Esophagus (tissue), 2 donors: ENCODE results near the gene ZNF423. TPM values are rescaled to one million over a fixed set of nuclear protein-coding genes. Genes with fewer than 3 reads are reported as not detected.

ENCODE experiments used
- H3K27ac ChIP-seq, 2 donors: one replicate each; pipeline ENCODE4 v1.5.1; 2013; ENCODE audit warnings: low read depth in 2 of 2, mild to moderate bottlenecking in 2 of 2, inconsistent platforms in 1 of 2, low read length in 1 of 2, moderate library complexity in 1 of 2
- H3K27me3 ChIP-seq, 2 donors: one replicate each; pipeline ENCODE4 v1.6.1; 2013; ENCODE audit warnings: low read length in 2 of 2, control low read depth in 1 of 2, mild to moderate bottlenecking in 1 of 2; ENCODE audit not compliant: insufficient read depth in 2 of 2, control insufficient read depth in 1 of 2
- H3K36me3 ChIP-seq, 2 donors: one replicate each; pipeline ENCODE4 v1.6.1; 2013; ENCODE audit warnings: low read length in 1 of 2; ENCODE audit not compliant: control insufficient read depth in 2 of 2, insufficient read depth in 2 of 2
- H3K4me1 ChIP-seq, 2 donors: one replicate each; pipeline ENCODE4 v1.6.1; 2013; ENCODE audit warnings: low read length in 1 of 2; ENCODE audit not compliant: control insufficient read depth in 2 of 2, insufficient read depth in 2 of 2
- H3K4me3 ChIP-seq, 2 donors: one replicate each; pipeline ENCODE4 v1.5.1; 2013; ENCODE audit warnings: low read length in 2 of 2, mild to moderate bottlenecking in 2 of 2, low read depth in 1 of 2, moderate library complexity in 1 of 2
- H3K9me3 ChIP-seq, 2 donors: one replicate each; pipeline ENCODE4 v1.6.1; 2013; ENCODE audit warnings: mild to moderate bottlenecking in 2 of 2, low read depth in 1 of 2, low read length in 1 of 2, moderate library complexity in 1 of 2; ENCODE audit not compliant: control insufficient read depth in 2 of 2, insufficient read depth in 1 of 2
- WGBS, 2 donors: extraction: QIAGEN DNeasy Blood & Tissue Kit; methylation state at CpG; one replicate each; pipeline ENCODE4 v1.1.7; 2013; 5-methylcytosine and 5-hydroxymethylcytosine counted together
- polyA plus RNA-seq, 2 donors: library from polyadenylated mRNA; stranded (reverse); fragments of 200-250 nt; gene quantifications; one replicate each; pipeline ENCODE4 v1.2.3, GENCODE V29; 2013
- donor health status: healthy with polysubstance abuse.
- donor health status: Bipolar disorder and iron deficiency.

The ZNF423 gene
- polyA plus RNA-seq, 2 donors = 0.53 to 0.67 TPM

DNA sequence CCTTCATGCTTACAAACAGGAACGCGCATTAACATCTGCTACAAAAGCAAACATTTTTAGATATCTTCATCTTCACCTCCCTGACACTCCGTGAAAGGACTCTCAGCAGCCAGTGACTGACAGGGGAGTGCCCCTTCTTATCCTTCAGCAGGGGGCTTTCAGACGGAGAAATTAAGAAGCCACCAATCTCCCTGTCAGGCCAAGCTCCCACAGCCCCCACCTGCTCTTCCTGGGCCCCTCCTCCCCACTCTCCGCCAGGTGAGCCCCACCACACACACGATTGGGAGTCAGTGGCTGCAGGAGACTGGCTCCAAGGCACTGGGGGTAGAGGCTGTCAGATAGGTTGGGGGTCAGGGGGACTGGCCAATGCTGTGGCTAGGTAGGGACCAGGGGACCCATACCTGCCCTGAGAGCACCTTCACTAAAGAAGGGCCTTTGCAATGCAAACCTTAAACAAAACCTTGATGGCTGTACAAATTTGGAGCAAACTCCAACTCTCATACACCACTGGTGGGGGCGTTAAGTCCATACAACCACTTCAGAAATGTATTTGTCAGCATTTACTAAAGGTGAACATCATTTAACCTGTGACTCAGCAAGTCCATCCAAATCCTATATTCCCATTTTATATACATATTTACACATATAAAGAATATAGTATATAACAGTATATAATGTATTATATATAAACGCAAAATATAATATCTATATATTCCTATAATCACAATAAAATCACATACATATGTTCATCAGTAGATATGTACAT, 232.2 kb downstream of the ZNF423 start:
- Histone ChIP-seq H3K36me3 (no peaks in the 10 kb centered on the region), H3K4me1 (no peaks in the 10 kb centered on the region), H3K27me3 (no peaks in the 10 kb centered on the region), H3K27ac (no peak overlapping the region), H3K9me3 (peaks cover 0 to 6% of the 10 kb centered on the region in 2 donors), H3K4me3 (no peak overlapping the region)
- WGBS, 2 donors = 78 to 83% methylated on average over 8 of the region's 8 CpGs

DNA sequence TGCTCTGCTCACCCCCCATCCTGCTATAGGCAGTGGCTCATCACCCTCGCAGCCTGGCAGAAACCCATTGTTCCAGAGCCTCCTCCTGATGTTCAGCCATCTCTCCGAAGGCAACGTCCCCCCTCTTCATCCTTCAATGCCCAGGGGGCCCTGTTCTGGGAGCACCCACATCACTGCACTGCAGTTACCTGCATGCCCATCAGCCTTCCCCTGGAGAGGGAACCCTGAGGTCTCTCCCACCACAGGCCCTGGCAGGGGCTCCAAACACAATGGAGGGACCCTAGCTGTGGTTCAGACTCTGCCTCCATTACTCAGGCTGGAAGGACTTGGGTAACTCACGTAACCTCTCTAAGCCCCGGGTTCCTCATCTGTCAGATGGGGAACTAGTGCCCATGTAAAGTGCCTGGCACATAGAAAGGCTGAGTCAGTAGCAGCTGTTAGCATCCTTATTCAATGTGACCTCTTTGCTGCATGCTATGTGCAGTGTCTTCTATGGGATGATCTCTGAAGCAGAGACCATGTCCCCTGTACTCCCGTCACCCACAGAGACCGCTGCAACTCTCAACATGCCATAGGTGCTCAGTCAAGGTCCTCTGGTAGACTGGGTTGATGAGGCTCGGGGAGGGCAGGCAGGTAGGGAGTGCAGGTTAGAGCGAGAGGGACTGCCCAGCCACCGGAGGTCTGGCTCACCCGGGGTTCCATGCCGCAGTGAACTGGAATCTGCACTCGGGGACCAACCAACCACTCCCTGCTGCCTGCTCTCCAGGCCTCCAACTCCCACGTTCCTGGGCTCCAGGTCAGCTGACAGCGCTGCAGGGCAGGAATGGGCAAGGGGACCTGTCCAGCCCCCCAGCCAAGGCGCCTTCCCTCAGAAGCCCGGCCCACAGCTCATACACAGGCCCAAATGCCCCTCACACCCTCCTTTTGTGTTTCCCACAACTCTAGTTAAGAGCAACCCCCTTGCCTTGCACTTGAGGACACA, 233.2 kb downstream of the ZNF423 start:
- Histone ChIP-seq H3K27ac (no peak overlapping the region), H3K27me3 (no peaks in the 10 kb centered on the region), H3K4me3 (no peak overlapping the region), H3K36me3 (no peaks in the 10 kb centered on the region), H3K9me3 (no peaks in the 10 kb centered on the region), H3K4me1 (no peaks in the 10 kb centered on the region)
- 91% methylated on average over 17 of the region's 17 CpGs for WGBS, 2 donors

DNA sequence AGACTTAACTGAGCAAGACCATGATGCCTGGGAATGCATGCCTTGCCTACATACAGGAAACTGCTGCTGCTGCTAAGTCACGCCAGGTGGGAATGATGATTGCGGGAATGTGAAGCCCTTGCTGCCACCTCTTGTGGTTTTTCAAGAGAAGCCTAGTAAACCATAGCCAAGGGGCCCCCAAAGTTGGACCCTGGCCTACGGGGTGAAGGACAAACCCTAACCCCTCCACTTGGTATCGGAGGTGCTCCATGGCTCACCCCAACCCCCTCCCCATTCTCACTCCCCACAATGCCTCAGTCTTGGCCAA, 233.9 kb downstream of the ZNF423 start:
- no peak overlapping the region for H3K4me3 ChIP-seq
- WGBS, 2 donors = 84 to 93% methylated on average over 4 of the region's 4 CpGs

DNA sequence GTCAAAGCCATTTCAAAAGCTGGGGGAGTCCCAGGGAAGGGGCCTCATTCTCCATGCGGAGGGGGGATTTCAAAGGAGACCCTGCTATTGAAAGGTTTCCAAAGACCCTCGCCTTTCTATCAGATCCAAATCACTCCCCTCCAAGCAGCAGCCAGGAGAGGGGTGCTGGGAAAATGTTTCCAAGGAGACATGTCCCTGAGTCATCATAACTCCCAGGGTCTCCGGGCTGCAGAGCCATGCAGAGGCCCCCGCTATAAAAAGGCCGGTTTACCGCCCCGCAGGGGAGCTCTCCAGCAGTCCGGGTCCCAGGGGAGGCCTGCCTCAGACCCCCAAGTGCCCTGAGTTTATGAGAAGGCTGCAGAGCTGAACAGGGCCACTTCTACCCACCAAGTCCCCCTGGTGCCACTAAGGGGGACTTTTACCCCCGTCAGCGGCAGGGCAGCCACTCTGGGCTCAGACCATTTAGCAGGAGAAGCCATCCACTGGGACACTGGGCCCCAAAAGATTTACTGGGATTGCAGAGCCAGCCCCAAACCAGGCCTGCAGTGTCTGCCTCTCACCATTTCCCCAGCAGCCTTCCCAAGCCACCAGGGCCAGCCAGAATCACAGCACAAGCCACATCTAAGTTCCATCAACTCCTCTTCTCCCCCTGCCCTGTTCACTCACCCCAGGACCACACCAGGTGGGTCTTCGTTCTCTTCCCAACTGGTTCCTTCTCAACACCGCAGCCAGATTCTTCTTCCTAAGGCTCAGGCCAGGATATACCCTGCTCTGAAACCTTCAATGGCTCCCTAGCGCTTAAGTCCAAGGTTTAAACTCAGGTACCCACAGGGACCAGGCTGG, 234.4 kb downstream of the ZNF423 start:
- Histone ChIP-seq H3K4me3 (no peak overlapping the region), H3K27ac (no peak overlapping the region), H3K27me3 (no peaks in the 10 kb centered on the region), H3K9me3 (no peaks in the 10 kb centered on the region), H3K36me3 (no peaks in the 10 kb centered on the region), H3K4me1 (no peaks in the 10 kb centered on the region)
- 79 to 87% methylated on average over 13 of the region's 13 CpGs for WGBS, 2 donors

More for the DNA sequence above, 233.9 kb downstream of the ZNF423 start:
- Histone ChIP-seq H3K9me3 (no peaks in the 10 kb centered on the region), H3K36me3 (no peaks in the 10 kb centered on the region), H3K27ac (no peak overlapping the region), H3K27me3 (no peaks in the 10 kb centered on the region), H3K4me1 (no peaks in the 10 kb centered on the region)

DNA sequence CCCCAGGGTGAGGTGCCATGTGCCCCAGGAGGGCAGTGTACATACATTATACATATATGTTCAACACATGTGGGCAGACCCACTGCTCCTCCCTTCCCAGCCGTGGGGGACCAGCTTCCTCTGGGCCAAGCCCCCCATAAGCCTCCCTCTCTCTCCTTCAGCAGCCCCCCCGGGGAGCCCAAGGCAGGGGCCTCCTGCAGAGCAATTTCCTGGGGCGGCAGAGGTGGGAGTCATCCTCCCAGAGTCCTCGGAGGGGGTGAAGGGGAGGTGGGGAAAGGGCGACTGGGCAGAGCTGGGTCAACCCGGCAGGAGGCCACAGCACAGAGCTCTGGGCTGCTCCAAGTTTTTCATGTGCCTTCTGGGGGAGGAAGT, 235.1 kb downstream of the ZNF423 start:
- Histone ChIP-seq H3K9me3 (no peaks in the 10 kb centered on the region), H3K27ac (peak overlapping the region in 1 of 2 donors; percentile 52), H3K4me3 (no peak overlapping the region), H3K4me1 (no peaks in the 10 kb centered on the region), H3K27me3 (no peaks in the 10 kb centered on the region), H3K36me3 (no peaks in the 10 kb centered on the region)
- WGBS, 2 donors = 57 to 61% methylated on average over 6 of the region's 6 CpGs

DNA sequence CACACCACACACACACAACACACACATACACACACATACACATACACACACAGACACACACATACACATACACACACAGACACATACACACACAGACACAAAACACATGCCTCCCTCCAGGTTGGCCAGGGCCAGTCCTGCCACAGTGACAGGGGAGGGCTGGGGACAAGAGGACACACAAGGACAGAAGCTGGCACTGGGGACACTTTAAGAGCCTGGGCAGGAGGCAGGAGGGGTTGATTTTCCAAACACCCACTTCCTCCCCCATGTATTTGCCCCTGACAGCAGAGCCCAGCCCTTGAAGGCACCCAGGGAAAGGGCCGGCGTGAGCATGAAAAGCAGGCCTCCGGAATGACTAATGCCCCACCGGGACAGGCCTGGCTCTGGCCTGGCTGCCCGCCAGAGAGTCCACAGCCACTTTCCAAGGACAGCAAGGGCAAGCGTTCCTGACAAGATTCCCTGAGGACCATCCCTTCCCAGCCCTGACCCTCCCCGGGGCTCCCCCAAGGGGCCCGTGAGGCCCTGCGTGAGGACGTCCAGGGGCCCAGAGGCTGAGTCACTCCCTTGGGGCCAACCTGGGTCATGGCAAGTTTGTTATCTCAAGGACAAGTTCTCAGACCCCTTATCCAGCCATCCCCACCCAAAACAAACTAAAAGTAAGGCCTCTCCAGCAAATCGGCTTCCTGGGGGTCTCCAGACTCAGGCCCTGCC, 235.6 kb downstream of the ZNF423 start:
- H3K4me3 ChIP-seq = no peak overlapping the region
- 44% methylated on average over 11 of the region's 11 CpGs for WGBS, 2 donors
- H3K27ac ChIP-seq = peak overlapping the region; percentile 17 to 52

DNA sequence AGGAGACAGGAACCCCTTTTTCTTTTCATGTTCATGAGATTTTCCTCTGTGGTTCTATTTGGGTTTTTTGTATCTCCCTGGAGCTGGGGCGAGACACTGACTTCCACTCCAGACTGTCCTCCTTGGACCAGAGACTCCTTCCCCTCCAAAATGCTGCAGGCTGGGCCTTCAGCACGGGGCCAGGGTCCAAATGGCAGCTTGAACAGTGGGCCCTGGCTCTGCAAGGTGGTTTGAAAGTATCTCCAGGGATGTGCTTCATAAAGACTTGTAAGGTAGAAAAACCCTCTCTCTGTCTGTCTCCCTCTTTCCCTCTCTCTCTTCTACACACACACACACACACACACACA, 236.1 kb downstream of the ZNF423 start:
- H3K4me1 ChIP-seq = no peaks in the 10 kb centered on the region
- 74 to 80% methylated on average over 2 of the region's 2 CpGs for WGBS, 2 donors
- H3K4me3 ChIP-seq = no peak overlapping the region
- H3K9me3 ChIP-seq = no peaks in the 10 kb centered on the region
- H3K36me3 ChIP-seq = no peaks in the 10 kb centered on the region
- H3K27me3 ChIP-seq = no peaks in the 10 kb centered on the region
- H3K27ac ChIP-seq = no peak overlapping the region

More for the DNA sequence above, 235.6 kb downstream of the ZNF423 start:
- Histone ChIP-seq H3K27me3 (no peaks in the 10 kb centered on the region), H3K36me3 (no peaks in the 10 kb centered on the region), H3K9me3 (no peaks in the 10 kb centered on the region), H3K4me1 (no peaks in the 10 kb centered on the region)

DNA sequence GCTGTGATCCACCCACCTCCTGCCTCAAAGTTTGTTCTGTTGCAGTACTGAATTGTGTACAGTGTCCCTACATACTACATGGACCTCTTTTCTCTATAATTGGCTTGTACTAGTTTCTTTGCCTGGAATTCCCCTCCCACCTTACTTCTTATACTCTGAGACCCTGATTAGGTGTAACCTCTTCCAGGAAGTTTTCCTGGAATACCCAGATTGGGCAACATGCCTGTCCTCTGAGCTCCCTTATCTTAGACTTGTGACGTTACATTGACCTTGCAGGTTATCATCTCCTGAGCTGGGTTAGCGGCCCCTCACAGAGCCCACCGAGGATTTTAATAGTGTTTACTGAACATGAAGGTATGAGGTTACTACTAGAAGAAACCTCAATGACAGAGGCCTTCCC, 237.0 kb downstream of the ZNF423 start:
- Histone ChIP-seq H3K27me3 (no peaks in the 10 kb centered on the region), H3K4me1 (no peaks in the 10 kb centered on the region), H3K27ac (no peak overlapping the region), H3K36me3 (no peaks in the 10 kb centered on the region), H3K9me3 (no peaks in the 10 kb centered on the region), H3K4me3 (no peak overlapping the region)
- 73 to 85% methylated on average over 3 of the region's 3 CpGs for WGBS, 2 donors
